ENCODE results near the gene CDHR2.

CDHR2 gene, protein sequence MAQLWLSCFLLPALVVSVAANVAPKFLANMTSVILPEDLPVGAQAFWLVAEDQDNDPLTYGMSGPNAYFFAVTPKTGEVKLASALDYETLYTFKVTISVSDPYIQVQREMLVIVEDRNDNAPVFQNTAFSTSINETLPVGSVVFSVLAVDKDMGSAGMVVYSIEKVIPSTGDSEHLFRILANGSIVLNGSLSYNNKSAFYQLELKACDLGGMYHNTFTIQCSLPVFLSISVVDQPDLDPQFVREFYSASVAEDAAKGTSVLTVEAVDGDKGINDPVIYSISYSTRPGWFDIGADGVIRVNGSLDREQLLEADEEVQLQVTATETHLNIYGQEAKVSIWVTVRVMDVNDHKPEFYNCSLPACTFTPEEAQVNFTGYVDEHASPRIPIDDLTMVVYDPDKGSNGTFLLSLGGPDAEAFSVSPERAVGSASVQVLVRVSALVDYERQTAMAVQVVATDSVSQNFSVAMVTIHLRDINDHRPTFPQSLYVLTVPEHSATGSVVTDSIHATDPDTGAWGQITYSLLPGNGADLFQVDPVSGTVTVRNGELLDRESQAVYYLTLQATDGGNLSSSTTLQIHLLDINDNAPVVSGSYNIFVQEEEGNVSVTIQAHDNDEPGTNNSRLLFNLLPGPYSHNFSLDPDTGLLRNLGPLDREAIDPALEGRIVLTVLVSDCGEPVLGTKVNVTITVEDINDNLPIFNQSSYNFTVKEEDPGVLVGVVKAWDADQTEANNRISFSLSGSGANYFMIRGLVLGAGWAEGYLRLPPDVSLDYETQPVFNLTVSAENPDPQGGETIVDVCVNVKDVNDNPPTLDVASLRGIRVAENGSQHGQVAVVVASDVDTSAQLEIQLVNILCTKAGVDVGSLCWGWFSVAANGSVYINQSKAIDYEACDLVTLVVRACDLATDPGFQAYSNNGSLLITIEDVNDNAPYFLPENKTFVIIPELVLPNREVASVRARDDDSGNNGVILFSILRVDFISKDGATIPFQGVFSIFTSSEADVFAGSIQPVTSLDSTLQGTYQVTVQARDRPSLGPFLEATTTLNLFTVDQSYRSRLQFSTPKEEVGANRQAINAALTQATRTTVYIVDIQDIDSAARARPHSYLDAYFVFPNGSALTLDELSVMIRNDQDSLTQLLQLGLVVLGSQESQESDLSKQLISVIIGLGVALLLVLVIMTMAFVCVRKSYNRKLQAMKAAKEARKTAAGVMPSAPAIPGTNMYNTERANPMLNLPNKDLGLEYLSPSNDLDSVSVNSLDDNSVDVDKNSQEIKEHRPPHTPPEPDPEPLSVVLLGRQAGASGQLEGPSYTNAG (N-terminal part only)

DNA sequence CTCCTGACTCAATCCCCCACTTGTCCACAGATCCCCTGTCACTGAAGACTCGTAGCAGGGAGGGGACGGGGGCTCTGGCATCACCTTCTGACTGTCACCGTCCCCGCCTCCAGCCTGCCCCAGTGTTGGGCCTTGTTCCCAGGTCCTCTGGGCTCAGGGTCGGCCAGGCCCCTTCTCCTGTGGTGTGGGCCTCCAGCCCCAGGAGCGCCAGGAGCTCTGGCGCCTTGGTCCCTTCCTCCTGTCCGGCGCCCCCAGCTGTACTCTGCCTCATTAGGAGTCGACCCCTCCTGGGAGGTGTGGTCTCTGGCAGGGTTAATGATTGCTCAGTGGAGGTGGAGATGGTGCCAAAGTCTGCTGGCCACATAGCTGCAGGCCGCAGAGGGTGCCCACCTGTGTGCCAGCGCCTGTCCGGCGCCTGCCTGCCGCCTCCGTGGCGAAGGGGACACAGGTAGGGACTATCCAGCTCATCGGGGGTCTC, at the start of gene CDHR2:
Gene CDHR2 (plus strand): TSS at position 376 of the 478 bp plus-strand sequence. CDS start 16,011 bp downstream, outside the sequence.
- no peak for DNase-seq

DNA sequence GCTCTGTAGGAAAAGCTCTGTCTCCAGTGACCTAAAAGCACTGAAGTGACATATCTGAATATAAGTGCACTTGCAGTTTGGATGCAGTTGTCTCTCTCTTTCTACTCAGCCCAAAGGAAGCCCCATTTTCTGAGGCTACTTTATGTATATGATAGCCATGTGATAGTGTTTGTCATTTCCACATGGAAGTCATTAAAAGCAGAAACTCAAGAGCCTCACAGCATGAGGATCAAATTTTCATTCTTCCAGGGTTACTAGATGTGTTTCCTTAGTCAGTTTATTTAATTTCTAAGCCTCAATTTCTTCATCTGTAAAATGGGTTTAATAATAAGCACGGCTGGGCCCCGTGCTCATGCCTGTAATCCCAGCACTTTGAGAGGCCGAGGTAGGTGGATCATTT, 48.6 kb upstream of the CDHR2 start:
- no peak for DNase-seq

DNA sequence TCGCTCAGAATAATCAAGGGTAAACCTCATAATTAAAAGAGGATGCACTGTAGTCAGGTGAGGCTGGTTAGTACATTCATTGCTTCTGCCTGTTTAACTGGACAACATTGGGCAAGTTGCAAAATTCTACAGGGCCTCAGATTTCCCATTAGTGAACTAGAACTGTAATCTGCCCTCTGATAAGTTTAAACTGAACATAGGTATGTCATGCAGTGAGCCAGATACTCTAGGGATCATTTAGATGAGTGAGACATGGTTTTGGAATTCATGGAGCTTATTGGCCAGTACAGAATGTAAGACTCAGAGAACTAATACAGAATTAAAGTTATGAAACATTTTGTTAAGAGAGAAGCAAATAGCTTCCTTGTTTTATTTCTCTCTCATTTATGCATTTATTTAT, 47.8 kb upstream of the CDHR2 start:
- no peak for DNase-seq

DNA sequence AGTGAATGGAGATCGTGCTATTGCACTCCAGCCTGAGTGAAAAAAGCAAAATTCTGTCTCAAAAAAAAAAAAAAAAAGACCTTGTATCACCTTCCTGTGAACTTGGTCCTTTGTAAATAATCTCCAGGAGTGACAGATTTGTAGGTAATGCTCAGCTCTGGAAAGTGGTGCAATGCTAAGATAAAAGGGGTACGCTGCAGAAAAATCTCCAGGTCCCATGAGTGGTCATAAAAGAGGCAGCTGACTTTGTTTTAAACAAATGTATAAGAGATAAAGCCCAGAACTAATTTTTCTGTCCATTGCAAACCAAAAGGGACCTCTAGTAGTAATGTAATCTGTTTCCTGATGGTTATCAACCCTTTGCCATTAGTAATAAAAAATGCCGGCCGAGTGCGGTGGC, 45.6 kb upstream of the CDHR2 start:
- DNase-seq = no peak

DNA sequence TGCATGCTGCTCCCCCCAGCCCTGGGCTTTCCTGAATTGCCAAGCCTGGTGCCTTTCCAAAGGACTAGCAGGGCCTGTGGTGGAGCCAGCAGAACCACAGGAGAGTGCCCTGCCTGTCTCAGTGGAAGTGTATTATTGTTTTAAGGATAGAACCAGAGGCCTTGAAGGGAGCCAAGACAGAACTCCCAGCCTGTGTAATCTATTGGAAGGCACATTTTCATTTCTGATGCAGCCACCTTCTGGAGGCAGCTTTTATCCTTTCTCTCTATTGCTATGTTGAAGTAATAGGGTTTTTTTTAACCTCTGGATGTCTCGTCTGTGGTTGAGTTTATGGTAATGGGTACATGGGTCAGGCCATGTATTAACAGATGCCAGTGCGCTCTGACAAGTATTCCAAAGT, 41.2 kb upstream of the CDHR2 start:
- DNase-seq = no peak

DNA sequence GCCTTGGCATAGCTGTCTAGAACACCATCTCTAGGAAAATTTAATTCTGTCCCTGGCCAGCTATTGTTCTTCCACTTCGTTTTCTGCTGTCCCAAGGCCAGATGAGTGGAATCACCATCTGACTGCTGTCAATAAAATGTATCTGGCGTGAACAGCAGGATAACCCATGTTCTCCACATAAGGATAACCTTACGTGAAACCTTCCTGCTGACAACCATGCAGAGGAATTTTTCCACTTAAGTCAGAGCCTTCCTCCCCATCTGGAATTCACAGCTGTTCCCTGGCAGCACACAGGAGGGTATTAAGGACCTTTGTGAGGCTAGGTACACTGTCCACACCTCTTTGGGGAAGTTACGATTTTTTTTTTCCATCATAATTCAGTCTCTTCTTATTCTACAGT, 40.5 kb upstream of the CDHR2 start:
- DNase-seq = no peak

DNA sequence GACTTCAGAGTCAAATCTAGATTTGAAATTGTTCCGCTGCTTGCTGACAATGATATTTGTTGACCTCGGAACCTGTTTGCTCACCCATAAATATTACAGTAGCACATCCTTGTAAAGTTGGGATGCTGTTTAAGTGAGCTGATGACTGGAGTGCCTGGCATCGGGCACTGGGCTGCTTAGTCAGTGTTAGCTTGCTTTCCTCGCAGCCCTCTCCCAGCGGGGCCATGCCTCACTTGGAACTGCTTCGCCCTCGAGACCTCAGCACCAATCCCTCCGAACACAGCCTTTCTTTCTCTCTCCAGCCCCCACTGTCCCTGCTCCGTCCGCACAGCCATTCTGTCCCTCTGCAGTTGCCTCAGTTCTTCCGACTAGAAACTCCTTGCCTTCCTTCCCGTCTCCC, 35.4 kb upstream of the CDHR2 start:
- DNase-seq = no peak

DNA sequence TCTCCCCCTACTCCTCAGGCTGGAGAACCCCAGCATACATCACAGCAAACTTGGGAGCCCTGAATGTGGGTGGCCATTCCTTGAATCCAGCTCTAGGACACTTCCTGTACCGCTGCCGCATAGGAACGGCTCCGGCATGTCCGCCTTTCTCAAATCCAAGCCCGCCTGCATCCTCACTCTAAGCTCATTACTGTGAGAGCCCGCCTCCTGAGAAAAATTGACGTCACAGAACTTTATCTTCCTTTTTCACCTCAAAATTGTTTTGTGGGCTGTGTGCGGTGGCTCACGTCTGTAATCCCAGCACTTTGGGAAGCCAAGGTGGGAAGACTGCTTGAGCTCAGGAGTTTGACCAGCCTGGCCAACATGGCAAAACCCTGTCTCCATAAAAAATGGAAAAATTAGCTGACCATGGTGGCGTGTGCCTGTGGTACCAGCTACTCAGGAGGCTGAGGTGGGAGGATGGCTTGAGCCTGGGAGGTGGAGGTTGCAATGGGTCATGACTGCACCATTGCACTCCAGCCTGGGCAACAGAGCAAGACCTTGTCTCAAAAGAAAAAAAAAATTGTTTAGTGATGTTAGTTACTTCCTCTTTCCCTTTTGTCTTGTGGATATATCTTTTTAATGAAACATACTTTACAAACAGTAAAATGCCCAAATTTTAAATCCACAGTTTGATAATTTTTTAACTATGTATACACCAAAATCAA, 34.7 kb upstream of the CDHR2 start:
- no peak for DNase-seq

DNA sequence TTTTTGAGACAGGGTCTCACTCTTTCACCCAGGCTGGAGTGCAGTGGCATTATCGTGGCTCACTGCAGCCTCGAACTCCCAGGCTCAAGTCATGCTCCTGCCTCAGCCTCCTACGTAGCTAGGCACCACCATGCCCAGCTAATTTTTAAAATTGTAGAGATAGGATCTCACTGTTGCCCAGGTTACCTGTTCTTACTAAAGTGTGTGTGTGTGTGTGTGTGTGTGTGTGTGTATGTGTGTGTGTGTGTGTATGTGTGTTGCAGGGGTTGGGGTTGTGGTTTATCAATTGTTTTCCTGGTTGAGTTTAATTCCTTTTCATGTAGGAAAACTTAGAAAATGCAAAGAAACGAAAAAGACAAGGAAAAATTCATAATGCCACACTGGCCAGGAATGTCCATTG, 33.7 kb upstream of the CDHR2 start:
- DNase-seq = no peak

DNA sequence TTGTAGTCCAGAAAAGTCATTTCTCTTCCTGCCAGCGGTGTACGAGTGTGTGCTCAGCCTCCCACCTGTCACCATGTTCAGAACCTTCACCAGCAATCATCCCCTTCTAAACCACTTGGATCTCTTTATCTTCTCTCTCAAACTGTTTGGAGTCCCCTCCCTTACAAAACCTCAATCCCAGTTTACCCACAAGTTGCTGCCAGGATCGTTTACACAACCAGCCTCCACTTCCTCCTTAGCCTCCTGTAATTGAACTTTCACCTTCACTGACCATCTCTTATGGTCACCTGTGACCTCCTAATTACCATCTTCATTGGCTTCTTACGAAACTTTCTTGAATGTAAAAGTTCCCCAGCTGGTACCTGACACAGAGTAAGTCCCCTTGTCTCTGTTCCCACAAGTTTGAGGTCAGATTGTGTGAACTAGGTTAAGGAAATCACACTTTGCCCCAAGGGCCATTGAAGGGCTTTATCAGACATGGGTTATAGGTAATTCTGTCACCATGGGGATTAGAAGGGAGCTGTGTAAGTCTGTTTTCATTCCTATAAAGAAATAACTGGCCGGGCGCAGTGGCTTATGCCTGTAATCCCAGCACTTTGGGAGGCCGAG, 32.0 kb upstream of the CDHR2 start:
- no peak for DNase-seq

DNA sequence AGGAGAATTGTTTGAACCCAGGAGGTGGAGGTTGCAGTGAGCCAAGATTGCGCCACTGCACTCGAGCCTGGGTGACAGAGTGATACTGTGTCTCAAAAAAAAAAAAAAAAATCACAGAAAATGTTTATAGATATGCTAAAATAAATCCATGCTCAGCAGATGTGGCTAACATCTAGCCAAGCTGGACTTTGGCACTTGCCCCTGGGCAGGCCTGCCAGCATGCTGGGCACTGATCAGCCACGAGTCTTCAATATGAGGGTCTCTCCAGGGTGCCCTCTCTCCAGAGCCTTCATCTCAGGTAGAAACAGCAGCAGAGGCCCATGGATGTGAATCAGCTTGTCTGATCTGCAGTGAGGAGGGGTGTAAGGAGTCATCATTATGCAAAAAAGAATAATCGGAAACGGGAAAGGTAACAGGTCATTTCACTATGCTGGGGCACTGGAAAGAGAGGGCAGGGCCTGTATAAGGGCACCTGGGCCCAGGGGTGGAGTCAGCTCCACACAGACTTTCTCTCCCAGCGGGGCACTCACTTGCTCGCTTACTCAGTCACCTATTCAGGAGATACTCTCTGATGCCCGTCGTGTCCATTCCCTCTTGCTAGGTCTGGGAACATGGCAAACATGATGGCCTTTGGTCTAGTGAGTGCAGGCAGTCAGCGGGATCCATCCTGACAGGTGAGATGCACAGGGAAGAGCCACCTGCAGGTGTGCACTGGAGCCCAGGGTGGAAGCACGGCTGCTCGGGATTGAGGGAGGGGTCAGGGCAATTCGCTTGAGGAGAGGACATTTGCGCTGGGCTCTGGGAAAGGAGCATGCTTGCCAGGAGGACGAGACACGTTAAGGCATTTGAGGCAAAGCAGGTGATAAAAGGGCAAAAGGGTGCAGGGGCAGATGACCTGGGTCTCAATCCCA, 29.1 kb upstream of the CDHR2 start:
- DNase-seq = no peak

DNA sequence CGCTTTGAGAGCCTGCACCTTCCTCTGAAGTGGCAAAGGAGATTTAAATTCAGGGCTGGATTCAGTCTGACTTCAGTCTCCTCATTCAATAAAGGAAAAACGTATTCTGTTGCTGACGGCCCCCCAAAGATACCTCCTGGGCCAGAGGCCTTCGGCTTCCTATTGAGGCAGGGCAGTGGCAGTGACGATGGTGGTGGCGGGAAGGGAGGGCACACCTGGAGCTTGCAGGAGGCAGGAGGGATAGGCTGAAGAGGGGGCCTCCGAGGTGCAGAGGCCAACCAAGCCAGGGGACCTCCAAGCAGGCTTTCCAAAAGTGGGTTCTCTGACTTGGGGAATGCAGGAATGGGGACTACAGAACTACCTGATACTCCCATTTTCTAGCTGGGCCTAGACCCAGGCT, 27.9 kb upstream of the CDHR2 start:
- no peak for DNase-seq

DNA sequence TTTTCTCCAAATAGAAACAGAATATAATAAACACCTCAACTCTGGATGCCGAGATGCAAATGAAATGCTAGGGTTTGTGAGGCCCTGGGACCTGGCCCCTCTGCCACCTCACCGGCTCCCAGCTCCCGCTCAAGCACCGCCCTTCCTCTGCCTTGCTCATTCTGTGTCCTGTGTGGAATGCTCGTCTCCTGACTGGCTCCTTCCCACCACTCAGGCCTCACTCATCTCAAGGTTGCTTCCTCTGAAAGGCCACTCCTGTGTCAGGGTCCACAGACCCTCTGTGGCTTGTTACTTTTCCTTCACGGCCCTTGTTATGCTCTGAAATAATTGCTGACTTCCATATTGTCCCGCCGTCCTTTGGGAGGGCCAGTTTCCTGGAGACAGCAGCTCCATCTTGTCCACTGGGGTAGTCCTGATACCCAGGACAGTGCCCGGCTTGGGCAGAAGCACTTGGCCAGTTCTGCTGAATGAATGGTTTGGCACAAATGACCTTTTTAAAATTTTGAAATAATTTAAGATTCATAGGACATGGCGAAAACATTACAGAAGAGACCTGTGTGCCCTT, 27.4 kb upstream of the CDHR2 start:
- DNase-seq = no peak

DNA sequence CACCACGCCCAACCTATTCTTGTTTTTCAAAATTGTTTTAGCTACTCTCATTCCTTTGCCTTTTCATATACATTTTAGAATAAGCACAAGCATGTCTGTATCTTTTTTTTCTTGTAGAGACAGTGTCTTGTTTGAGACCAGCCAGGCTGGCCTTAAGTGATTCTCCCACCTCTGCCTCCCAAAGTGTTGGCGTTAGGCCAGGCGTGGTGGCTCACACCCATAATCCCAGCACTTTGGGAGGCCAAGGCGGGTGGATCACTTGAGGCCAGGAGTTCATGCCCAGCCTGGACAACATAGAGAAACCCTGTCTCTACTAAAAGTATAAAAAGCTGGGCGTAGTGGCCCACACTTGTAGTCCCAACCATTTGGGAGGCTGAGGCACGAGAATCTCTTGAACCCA, 25.0 kb upstream of the CDHR2 start:
- no peak for DNase-seq

DNA sequence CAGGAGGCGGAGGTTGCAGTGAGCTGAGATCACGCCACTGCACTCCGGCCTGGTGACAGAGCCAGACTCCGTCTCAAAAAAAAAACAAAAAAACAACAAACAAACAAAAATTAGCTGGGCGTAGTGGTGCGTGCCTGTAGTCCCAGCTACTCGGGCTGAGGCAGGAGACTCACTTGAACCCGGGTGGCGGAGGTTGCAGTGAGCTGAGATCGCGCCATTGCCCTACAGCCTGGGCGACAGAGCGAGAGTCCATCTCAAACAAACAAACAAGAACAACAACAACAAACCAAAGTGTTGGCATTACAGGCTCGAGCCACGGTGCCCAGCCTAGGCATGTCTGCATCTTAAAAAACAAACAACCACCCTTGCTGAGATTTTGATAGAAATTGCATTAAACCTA, 24.2 kb upstream of the CDHR2 start:
- DNase-seq = no peak

DNA sequence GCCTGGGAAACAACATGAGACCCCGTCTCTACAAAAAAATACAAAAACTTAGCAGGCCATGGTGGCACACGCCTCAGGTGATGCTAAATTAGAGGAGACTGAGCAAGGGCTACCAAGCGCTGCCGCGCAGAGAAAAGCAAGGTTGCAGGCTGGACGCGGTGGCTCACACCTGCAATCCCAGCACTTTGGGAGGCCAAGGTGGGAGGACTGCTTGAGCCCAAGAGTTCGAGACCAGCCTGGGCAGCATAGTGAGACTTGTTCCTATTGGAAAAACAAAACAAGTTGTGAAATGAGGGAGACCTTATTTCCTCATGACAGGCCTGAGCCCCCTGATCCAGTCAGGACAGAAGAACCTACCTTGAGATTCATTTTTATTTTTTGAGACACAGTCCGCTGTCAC, 23.5 kb upstream of the CDHR2 start:
- no peak for DNase-seq

DNA sequence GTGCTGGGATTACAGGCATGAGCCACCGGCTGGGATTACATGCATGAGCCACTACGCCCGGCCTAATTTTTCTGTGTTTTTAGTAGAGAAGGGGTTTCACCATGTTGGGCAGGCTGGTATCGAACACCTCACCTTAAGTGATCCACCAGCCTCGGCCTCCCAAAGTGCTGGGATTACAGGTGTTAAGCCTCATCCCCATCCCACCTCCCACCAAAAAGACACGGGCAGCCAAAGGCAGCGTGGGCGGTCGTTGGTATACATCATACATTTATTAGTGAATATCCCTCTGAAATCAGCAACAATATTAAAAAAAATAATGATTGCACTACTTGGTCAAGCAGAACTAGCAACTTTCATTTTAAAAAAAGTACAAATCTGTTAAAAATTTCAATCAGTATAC, 22.7 kb upstream of the CDHR2 start:
- no peak for DNase-seq

DNA sequence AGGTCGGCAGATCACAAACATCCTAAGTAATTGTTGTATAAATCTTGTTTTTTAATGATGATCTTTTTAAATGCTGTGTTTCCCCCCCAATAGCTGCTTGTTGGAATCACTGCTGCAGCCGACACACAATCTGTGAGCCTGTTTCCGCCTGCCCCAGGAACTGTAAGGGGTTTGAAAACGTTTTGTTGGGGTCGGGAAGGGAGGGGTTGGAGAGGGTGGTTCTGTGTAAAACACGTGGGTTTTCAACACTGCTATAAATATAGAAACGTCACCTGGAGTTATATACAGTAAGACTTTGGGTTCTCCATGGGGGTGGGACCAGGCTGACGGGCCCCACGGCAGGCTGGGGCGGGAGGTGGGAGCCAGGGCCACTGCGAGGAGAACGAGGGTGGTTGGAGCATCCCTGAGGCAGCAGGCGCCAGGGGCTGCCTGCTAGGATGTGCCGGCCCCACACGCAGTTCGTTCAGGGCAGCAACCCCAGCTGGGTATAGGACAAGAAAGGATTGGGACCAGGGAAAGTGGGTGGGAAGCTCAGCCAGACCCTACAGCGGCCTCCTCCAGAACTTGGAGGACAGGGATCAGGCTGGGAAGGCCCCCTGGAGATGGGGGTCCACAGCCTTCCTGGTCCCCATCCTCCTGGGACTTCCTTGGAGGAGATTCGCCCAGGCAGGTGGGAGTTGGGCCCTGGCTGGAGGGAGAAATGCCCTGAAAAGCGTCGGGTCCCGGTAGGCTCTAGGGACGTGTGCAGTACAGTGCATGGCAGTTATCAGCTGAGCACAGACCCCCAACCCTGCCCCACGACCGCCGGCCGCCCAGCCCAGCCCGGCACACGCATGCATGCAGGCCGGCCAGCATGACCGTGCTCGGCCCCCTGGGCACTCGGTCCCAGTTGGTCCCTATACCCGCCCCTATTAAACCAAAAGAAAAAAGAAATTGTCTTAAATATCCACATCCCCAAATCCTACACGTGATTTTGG, 21.6 kb upstream of the CDHR2 start:
- no peak for DNase-seq

DNA sequence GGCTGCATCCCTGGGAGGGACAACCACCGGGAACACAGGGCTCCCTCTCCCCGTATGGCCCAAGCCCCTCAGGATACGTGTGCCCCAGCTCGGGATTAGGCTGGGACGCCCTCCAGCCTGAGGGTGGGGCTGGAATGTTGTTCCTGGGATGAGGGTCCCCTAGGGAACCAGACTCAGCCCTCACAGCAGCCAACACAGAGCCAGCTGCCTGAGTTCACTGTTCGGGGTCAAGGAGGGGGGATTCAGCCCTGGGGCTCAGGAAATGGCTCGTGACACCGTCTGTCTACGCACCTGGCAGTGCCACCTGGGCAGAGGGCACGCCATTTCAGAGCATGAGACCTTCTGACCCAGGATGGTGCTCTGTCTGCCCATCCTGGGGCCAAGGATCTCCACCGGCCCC, 20.8 kb upstream of the CDHR2 start:
- DNase-seq = no peak
